Measurements from ENCODE around the gene TRIM9.
"Not testable (repeated sequence)": the region's sequence is repeated elsewhere in the genome, so short reads cannot be mapped to it uniquely, and the experiment has no call there.

Gene TRIM9

DNA sequence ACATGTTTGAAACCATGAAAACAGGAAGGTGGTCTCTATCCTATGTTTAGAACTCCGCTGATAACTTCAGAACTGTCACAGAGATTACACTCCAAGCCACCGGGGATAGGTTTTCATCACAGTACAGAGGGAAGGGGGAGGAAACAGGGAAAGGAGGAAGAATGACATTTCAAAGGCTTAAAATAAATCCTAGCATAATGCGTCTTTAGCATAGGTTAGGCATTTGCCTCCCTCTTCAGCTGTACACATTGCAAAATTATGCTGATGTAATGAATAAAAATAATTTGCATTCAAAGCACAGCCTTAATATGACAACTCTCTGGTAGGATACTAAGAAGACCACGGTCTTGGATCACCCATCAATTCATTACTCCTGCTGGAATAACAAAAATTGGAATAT, 96.3 kb downstream of the TRIM9 start:
- DNase-seq = no peak

DNA sequence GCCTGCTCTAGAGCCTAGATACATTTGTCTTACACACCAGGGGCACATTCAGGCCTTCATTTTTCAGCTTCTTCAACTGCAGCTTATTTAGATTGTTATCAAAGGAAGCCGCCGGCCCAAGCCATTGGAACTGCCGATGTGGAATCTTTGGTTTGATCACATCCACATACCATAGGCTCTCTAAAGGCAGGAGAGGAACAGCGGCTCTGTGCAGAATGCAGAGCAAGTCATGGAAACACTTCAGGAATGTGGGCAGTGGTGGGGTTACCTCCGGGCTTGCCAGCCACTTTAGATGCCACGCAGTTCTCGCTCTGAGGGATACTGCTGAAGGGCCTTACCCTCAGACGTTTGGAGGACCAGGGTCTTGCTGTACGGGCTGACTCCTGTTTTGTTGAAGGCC, 97.2 kb downstream of the TRIM9 start:
- DNase-seq = no peak

DNA sequence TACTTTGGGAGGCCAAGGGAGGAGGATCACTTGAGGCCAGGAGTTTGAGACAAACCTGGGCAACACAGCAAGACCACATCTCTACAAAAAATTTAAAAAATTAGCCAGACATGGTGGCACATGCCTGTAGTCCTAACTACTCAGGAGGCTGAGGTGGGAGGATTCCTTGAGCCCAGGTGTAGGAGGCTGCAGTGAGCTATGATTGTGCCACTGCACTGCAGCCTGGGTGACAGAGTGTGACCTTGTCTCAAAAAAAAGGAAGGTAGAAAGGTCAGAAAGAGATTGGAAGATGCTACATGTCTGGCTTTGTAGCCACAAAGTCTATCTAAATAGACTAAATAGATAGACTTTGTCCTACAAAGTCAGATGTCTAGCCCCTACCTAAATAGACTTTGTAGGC, 100.7 kb downstream of the TRIM9 start:
- DNase-seq = not testable (repeated sequence)

DNA sequence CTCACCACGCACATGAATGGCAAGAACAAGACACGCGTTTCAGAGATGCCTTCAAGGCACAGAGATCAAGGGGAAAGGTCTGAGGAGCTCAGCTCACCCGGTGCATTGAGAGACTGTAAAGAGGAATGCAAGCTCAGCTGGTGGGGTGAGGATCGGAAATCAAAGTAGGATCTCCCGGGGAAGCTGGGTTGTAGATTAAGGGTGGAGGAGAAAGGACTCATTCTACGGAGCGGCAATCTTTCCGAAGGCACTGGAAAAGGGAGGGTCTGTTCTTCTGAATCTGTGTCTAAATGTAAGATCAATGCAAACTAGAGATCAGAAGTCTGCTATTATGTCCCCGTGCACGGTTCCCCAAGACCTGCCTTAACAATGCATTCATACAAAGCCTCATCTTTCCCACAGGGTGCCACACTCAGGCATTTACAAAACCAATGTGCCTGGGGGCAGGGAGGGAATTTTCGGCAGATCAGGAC, 109.0 kb downstream of the TRIM9 start:
- DNase-seq = no peak

DNA sequence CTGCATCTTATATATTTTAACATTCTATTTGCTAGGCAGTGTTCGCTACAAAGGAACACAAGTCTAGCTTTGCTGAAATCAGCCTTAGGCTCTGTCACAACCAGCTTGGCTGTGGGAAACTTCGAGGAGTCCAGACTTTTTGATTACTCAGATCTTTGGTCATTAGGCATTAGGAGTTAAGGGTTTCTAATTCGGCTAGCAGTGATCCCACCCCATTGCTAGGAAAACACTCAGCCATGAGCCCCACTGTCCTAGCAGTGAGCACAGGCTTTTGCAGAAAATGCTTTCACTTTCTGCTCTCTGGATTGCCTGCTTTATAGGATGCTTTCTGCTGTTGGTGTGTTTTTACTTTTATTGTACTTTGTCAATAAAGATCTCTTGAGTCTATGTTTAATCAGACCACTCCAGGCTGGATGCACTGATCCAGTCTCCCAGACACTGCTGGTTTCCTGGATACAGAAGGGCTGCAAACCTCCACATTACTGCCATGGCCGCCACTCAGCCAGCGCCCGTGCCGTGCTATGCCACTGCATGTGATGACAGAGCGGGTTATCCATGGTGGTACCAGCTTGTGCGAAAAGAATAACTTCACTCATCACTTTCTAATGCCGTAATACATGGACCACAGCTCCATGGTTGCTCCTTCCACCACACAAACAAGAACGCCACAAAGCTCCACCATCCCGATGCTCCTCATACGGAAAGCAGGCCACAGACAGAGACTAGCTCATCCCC, 109.6 kb downstream of the TRIM9 start:
- no peak for DNase-seq

DNA sequence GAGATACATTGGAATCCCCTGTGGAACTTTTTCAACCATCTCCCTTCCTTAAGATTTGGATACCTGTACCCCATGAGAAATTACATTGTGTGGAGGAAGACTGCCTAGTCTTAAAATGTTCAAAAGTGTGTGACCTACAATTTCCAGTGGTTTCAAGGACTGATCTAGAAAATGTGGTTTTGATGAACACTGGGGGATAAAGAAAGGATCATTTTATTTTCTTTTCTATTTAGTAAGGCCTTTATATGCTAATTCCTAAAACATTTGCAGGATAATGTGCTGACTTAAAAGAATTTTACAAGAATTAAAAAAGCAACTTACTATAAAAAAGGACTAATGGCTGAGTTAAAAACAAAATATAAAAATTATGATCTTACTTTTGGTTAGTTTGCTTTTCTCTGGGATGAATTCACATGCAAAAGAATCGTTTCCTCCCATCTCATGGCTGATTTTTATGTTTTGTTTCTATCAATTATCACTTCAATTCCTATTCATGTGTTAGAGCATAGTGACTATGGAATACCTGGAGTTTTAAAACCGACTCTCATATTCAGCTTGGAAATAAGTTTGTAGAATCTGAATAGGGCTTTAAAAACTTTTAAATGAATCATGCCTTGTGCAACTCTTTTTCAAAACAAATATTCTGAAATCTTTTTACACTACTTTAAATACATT, 110.7 kb downstream of the TRIM9 start:
- DNase-seq = no peak

DNA sequence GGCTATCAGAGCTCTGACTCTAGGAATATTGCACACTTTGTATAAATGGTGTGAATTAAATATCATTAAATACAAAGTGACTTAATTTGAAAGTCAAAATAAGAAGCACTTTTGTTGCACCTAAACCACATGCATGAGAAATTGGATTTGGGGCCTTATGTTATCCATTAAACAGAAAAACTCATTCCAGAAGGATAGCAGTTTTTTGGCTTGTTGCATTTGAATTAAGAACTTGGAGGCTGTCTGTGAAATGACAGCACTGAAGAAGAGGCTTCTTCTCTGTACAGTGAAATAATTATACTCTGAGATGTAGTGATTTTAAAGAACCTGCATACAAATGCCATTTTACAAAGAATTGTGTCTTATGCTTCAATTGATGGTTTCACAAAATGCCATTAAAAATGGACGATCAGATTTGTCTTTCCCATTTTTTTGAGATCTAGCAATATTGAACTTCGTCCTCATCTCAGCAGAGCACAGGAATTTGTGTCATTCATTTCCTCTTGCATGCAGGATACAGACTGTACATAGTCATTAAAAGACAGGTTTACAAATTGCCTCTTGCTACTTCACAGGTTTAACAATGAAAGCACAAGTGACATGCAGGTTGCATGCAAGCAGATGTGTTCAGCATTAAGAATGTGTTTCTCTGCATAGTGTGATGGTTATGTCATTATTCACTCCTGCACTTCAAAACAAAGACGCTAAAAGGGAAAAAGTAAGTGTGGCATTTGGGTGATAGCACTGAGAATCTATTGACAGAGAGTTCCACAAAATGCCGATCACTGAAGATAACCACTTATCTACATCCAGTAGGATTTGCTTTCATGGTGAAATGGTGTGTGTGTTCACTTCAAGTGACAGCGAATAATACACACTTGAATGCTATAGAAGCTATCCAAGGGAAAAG, 114.7 kb downstream of the TRIM9 start:
- no peak for DNase-seq

DNA sequence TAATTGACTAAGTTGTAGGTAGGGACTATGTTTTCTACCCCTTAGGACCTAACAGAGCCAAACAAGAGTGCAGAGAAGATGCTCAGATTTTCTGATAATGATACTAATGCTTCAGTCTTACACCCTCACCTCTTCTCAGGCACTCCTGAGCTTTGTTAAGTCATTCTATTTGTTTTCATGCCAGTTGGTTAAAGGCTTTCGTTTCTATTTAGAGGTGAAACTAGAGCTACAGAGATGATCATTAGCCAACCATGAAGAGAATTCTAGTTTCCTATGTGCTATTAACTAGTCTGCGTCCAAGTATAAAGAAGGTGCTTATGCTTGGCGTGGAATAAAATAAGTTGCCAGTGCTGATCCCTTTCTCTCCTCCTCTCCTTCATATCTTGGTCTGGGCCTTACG, 116.0 kb downstream of the TRIM9 start:
- no peak for DNase-seq

DNA sequence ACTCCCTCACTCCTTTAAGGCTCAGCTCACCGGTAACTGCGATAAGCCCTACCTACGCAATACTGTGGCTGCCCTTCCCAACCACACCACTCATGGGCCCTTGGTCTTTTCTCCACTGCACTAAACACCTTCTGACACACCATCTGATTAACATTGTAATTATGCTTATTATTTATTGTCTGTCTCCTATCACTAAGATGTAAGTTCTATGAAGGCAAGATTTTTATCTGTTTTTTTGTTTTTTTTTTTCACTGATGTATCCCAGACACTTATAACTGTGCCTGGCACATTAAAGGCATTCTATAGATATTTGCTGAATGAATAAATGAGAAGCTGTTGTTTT, 116.4 kb downstream of the TRIM9 start:
- DNase-seq = no peak

DNA sequence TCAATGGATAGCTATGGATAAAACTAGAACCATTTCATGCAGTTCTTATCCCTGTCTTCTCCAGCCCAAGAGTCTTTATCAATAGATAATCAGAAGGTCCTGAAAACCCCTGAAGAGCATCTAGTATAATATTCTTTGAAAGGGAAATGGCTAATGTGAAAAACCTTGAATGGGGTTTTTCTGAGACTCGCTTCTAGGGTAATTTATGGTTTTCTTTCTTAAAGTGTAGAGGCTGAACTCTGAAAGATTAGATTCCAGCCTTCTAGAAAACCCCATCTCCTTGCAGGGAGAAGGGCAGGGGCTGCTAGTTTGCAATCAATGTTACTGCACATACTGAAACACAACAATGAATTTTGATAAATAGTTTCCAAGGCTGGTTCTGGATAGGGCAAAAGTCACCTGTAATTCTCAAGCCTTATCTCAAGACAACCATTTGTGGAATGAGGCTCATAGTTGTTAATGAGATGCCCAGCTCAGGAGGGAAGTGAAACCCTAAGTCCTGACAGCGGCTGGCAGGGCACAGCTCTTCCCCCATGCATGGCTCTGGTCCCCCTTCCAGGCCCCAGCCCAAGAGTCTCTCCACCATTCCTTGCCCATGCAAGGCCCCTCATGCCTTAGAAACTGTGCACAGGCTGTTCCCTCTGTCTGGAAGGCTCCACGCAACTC, 116.9 kb downstream of the TRIM9 start:
- no peak for DNase-seq

DNA sequence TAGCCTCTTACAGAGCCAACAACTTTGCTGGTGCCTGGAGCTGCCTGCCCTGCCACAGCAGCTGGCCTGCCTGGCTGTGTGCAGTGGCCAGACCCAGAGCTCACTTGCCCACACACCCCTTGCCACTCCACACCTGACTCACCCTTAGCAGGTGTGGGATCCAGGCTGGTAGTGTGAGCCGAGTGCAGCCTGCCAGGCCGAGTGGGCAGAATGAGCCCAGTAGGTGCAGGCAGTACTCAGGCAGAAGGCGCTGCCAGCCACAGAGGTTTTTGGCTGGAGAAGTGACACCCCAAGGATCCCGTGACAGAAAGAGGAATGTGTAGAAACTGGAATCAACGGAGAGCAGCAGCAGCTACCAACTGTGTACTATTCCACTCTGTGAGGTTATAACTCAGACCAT, 120.8 kb downstream of the TRIM9 start:
- DNase-seq = no peak

DNA sequence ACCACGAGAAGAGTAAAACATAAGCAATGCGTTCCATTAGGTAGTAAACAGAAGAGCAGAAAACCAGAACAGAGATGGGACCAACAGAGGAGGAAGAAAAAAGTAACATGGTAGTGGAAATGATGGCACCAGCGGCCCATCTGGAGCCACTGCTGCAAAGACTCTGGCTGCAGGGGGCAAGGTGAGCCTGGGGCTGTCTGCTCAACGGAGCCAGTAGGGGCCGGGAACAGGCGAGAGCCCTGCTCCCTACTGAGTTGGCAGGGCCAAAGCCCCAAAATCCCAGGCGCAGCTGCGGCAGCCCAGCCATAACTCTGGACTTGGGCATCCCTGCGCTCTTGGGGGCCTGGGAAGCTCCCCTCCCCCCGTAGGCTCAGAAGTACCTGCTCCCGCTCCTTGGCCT, 122.2 kb downstream of the TRIM9 start:
- no peak for DNase-seq

DNA sequence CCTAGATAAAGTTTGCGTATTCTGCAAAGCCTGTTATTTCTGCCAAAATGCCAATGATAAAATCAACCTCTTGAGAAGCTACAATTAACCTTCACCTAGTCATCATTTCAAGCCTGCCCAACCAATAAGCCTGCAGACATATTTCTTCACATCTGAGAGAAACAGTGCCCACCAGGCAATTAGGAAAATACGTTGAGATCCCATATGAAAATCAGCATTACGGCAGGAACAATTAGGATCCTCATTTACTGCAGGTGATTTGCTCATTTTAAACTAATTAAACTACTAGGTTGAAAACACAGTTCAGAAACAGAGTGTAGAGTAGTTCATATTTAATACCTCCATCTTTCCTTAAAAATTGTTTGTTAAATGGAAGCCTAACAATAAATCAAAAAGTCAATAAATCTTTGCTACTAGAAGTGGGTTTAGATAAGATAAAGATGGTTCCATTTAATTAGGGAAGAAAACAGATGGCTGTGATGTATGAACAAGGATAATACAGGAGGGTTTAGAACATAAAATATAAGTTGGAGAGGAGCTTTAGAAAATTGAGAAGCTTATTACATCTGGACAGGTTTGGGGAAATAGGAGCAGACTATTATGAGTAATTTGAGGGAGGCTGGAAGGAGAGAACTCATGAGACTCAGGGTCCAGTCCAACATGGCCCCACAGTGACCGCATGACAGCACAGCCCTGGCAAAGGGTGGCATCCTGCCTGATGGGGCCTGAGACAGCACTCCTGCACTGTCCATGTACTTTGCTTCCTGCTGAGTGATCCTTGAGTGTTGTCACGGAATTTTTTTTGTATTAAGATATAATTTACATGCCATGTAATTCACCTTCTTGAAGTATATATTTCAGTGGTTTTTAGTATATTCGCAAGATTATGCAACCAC, 123.8 kb downstream of the TRIM9 start:
- DNase-seq = no peak

DNA sequence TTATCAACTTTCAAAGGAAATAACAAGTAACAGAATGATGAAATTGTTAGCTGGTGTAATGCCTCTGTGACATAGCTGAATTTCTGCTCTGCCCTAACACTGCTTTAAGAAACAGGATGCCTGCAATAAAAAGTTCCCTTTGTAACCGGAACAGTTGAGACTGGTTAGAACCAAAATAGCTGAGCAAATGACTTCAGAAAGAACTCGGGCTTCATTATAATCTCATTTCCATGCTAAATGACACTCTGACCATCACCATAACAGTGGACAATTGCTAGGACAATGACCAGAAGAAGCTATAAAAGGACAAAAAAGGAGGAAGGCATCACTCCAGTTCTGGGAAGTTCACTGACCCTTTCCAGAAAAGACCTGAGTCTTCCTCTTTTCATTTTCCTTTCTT, 127.1 kb downstream of the TRIM9 start:
- DNase-seq = no peak

DNA sequence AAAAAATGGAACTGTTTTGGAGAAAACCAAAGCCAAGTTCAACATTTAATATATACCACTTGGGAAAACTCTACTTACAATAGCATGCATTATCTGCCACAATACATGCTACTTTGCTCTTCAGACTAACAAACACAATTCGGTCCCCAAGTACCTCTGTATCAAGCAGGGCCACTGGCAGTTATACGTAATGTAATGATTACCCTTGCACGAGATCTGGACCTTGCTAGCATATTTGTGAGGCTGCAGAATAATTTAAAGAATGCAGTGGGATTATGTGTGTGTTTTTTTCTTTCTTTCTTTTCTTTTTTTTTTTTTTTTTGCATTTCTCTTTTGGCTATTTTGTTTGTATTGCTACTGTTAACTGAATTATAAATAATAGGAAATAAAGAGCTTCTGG, 127.8 kb downstream of the TRIM9 start:
- DNase-seq = no peak

DNA sequence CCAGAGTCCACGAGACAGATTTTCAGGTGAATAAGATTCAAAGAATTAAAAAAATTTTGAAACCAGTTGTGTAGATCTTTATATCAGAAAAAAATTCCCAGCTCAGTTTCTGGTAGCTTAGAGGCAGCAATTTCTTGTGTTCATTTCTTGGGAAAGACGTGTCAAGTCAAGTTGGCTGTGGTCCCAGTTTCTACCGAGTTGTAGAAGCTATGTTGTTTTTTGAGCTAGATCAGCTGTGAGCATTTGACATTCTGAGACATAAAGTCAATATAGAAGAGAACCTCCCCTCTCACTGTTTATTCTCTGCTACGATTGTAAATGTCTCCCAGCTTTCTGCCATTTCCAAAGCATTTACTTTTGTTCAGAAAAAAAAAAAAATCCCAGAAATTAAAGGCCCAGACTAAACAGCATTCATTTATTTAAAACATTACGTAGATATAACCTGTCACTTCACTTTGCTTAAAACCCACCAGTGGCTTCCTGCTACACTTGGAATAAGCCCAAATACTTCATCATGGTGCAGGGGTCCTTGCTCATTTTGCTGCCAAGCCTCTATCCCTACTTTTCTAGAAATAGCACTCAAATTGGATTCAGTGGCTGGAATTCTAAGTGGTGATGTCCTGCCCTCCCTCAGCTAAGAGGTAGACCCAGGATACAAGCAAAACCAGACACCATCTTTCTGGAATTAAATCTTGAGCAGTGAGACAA, 130.1 kb downstream of the TRIM9 start:
- no peak for DNase-seq

DNA sequence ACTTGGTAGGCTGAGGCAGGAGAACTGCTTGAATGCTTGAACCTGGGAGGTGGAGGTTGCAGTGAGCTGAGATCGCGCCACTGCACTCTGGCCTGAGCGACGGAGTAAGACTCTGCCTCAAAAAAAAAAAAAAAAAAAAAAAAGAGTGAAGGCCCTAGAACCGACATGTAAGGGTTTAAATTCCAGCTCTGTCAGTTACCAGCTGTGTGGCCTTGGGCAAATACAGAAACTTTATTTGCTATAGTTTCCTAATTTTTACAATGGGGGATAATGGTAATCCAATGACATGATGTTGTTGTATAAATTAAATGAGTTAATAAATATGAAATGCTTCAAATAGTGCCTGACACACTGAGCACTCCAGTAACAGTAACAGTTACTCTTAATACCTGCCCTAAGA, 131.0 kb downstream of the TRIM9 start:
- no peak for DNase-seq

DNA sequence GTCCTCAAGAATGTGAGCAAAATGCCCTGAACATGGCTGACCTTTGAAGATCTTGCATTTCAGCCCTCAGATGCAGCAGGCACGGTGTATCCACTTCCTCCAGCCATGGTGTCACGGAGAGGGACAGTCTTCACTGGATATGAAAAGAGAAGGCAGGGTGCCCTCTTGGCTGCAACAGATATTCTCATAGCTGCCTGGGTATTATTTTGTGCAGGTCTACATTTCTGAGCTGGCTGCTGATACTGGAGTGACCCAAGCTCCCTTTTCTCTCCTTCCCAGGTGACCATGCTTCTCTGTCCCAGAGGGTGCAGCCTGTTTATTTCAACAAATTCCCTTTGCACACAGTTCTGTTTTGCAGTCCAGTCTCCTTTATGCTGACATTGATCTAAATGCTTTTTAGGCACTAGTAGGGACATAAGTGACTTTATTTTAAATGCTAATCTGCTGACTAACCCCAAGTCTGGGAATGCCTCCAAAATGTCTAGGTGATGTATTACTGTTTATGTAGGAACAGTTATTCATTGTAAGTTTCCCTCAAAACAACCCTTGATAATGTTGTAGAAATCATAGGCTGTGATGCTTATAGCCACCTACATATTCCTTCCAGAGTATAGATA, 133.2 kb downstream of the TRIM9 start:
- DNase-seq = no peak

DNA sequence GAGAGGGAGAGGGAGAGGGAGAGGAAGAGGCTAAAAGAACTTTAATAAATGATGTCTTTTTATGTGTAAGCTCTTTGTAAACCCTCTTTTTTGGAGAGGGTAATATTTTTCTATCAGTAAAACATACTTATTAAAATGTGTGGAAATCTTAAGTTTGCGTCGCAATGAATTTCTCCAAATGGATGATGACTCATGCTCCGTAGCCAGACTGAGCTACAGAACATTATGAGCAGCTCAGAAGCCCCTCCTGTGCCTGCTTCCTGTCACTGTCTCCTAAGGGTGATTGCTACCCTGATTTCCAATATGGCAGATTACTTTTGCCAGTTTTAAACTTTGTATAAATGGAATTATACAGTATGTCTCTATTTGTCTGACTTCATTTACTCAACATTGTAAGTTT, 137.6 kb downstream of the TRIM9 start:
- no peak for DNase-seq

DNA sequence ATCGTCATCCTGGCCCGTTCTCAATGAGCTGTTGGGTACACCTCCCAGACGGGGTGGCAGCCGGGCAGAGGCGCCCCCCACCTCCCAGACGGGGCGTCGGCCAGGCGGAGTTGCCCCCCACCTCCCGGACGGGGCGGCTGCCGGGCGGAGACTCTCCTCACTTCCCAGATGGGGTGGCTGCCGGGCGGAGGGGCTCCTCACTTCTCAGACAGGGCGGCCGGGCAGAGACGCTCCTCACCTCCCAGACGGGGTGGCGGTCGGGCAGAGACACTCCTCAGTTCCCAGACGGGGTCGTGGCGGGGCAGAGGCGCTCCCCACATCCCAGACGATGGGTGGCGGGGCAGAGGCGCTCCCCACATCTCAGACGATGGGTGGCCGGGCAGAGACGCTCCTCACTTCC, 138.5 kb downstream of the TRIM9 start:
- not testable (repeated sequence) for DNase-seq
